GM12873 (cell line): ENCODE measurements around the gene MUC22.

Experiments
- CTCF ChIP-seq: IDR thresholded peaks from 2 replicates; pipeline ENCODE4 v1.5.1; 2012; ENCODE audit warnings: low read depth, mild to moderate bottlenecking, moderate library complexity, low read length, control low read depth; ENCODE audit not compliant: insufficient read depth; ENCODE audit errors: missing control alignments

MUC22 gene

GRCh38 chr6:31010393-31011060 lies at the start of gene MUC22:
TSS of gene MUC22 (plus strand) at chr6:31010474. CDS start at chr6:31010707, 233 bp downstream.
- TF ChIP-seq CTCF = no peak

GRCh38 chr6:30960907-30961673 lies 49.2 kb upstream of the MUC22 start:
- TF ChIP-seq CTCF = no peak

- no peak for TF ChIP-seq CTCF
These were observed 47.6 kb upstream of the MUC22 start for GRCh38 chr6:30962716-30963115.

- no peak for TF ChIP-seq CTCF
These were observed 46.6 kb upstream of the MUC22 start for GRCh38 chr6:30963641-30964040.

GRCh38 chr6:30964075-30964474 lies 46.2 kb upstream of the MUC22 start:
- TF ChIP-seq CTCF = no peak

- no peak for TF ChIP-seq CTCF
These were observed 45.1 kb upstream of the MUC22 start for GRCh38 chr6:30965140-30965601.

GRCh38 chr6:30966154-30966553 lies 44.1 kb upstream of the MUC22 start:
- peak; percentile 16 for TF ChIP-seq CTCF
